ENCODE results near the gene SHLD1. TPM values are rescaled to one million over a fixed set of nuclear protein-coding genes. Genes with fewer than 3 reads are reported as not detected.

The SHLD1 gene
- total RNA-seq, 1 donor from 2014 or later = 5.7 TPM

DNA sequence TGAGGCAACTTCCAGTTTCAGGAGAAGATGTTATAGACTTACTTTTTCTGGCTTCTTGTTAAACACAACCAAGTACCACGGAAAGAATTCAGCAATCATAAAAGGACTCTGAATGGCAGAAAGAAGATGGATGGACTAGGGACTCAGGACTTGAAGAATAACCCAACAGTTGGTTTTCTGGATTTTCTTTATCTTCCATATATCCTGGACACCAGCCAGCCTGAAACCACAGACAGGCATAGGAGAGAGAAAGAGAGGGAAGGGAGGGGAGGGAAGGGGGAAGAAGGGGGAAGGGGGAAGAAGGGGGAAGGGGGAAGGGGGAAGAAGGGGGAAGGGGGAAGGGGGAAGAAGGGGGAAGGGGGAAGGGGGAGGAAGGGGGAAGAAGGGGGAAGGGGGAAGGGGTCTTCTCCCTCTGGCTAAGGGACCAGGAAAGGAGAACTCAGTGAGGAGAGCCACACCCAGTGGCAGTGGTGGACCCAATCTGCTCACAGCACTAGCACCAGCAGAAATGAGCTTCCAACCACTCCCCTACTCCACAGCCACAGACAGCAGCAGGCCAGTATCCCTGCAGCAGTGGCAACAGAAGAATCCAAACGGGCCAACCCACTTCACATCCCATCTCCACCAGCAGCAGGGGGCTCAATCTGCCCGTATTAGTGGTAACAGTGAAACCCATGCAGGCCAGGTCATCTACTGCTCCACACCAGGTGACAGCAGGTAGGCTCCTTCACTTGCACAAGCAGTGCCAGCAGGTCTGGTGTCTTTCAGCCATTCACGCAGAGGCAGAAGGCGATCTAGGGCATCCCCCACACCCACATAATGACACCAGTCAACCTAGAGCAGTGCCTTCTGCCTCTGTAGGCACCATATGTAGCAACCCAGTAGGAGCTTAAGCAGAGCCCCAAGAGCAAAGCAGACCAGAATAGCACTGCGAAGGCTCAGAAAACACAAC is 121.5 kb downstream of the SHLD1 start:
- intact Hi-C loops (cut with micrococcal nuclease) = no loop called here
- no peaks in the 10 kb centered on the region for H3K27me3 ChIP-seq (ENCODE audit: low read depth)
- no peaks in the 10 kb centered on the region for H3K36me3 ChIP-seq
- peaks cover 16% of the 10 kb centered on the region for H3K9me3 ChIP-seq (replicated peaks)
- TF ChIP-seq, protein P1, sequence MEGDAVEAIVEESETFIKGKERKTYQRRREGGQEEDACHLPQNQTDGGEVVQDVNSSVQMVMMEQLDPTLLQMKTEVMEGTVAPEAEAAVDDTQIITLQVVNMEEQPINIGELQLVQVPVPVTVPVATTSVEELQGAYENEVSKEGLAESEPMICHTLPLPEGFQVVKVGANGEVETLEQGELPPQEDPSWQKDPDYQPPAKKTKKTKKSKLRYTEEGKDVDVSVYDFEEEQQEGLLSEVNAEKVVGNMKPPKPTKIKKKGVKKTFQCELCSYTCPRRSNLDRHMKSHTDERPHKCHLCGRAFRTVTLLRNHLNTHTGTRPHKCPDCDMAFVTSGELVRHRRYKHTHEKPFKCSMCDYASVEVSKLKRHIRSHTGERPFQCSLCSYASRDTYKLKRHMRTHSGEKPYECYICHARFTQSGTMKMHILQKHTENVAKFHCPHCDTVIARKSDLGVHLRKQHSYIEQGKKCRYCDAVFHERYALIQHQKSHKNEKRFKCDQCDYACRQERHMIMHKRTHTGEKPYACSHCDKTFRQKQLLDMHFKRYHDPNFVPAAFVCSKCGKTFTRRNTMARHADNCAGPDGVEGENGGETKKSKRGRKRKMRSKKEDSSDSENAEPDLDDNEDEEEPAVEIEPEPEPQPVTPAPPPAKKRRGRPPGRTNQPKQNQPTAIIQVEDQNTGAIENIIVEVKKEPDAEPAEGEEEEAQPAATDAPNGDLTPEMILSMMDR (IDR thresholded peaks at IDR 0.05; ENCODE audit: borderline replicate concordance) = no peak
- DNase-seq = no peak
- H3K4me3 ChIP-seq = no peak overlapping the region
- H3K4me1 ChIP-seq = no peaks in the 10 kb centered on the region
- no peak overlapping the region for H3K27ac ChIP-seq (replicated peaks)

DNA sequence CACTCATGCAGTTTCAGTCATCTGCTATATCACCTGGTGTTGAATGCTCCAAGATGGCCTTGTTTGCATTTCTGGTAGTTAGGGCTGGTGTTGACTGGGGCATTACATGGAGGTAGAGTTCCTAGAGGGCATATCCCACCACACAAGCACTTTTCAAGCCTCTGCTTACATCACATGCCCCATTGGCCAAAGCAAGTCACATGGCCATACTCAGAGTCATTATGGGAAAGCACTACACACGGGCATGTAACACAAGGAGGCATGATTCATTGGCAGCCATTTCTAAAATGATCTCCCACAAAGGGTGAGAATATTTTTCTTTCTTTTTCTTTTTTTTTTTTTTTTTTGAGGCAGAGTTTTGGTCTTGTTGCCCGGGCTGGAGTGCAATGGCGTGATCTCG is 126.9 kb downstream of the SHLD1 start:
- Histone ChIP-seq H3K27me3 (ENCODE audit: low read depth) (no peaks in the 10 kb centered on the region), H3K9me3 (replicated peaks) (peaks cover 17% of the 10 kb centered on the region), H3K4me1 (no peaks in the 10 kb centered on the region), H3K4me3 (no peak overlapping the region), H3K27ac (replicated peaks) (no peak overlapping the region), H3K36me3 (no peaks in the 10 kb centered on the region)
- DNase-seq = no peak
- intact Hi-C loops (cut with micrococcal nuclease) = no loop called here
- TF ChIP-seq, protein P1 (IDR thresholded peaks at IDR 0.05; ENCODE audit: borderline replicate concordance) = no peak

- no peak for DNase-seq
- intact Hi-C loops (cut with micrococcal nuclease) = no loop called here
Observed at GRCh38 chr20:5880326-5880725, 130.1 kb downstream of the SHLD1 start.

GRCh38 chr20:5881703-5882102 is 131.5 kb downstream of the SHLD1 start:
- no peak overlapping the region for H3K4me3 ChIP-seq
- H3K4me1 ChIP-seq = peaks cover 8% of the 10 kb centered on the region
- H3K27ac ChIP-seq (replicated peaks) = no peak overlapping the region
- DNase-seq = no peak
- no peaks in the 10 kb centered on the region for H3K27me3 ChIP-seq (ENCODE audit: low read depth)
- TF ChIP-seq, protein P1 (IDR thresholded peaks at IDR 0.05; ENCODE audit: borderline replicate concordance) = no peak
- peaks cover 1% of the 10 kb centered on the region for H3K9me3 ChIP-seq (replicated peaks)
- no peaks in the 10 kb centered on the region for H3K36me3 ChIP-seq
- intact Hi-C loops (cut with micrococcal nuclease) = no loop called here

More at GRCh38 chr20:5880326-5880725, 130.1 kb downstream of the SHLD1 start:
- Histone ChIP-seq H3K36me3 (no peaks in the 10 kb centered on the region), H3K9me3 (replicated peaks) (peaks cover 15% of the 10 kb centered on the region), H3K4me1 (no peaks in the 10 kb centered on the region), H3K4me3 (no peak overlapping the region), H3K27ac (replicated peaks) (no peak overlapping the region), H3K27me3 (ENCODE audit: low read depth) (no peaks in the 10 kb centered on the region)
- TF ChIP-seq, protein P1 (IDR thresholded peaks at IDR 0.05; ENCODE audit: borderline replicate concordance) = no peak

GRCh38 chr20:5882166-5882565 is 132.0 kb downstream of the SHLD1 start:
- DNase-seq = no peak
- H3K27ac ChIP-seq (replicated peaks) = no peak overlapping the region
- no peaks in the 10 kb centered on the region for H3K27me3 ChIP-seq (ENCODE audit: low read depth)
- TF ChIP-seq, protein P1 (IDR thresholded peaks at IDR 0.05; ENCODE audit: borderline replicate concordance) = no peak
- intact Hi-C loops (cut with micrococcal nuclease) = no loop called here
- H3K4me3 ChIP-seq = no peak overlapping the region
- H3K36me3 ChIP-seq = no peaks in the 10 kb centered on the region
- no peaks in the 10 kb centered on the region for H3K9me3 ChIP-seq (replicated peaks)
- H3K4me1 ChIP-seq = peaks cover 11% of the 10 kb centered on the region

Data from left ventricle myocardium inferior (tissue), 1 donor.